HG03060 (cell line): ENCODE results near the gene NNMT.

Experiments used
- ATAC-seq: cut with Tn5 transposase; IDR thresholded peaks from one replicate; pipeline ENCODE4 v1.9.1; 2021; ENCODE audit warnings: low read depth, moderate number of reproducible peaks; ENCODE audit not compliant: unreplicated experiment

Gene NNMT

DNA sequence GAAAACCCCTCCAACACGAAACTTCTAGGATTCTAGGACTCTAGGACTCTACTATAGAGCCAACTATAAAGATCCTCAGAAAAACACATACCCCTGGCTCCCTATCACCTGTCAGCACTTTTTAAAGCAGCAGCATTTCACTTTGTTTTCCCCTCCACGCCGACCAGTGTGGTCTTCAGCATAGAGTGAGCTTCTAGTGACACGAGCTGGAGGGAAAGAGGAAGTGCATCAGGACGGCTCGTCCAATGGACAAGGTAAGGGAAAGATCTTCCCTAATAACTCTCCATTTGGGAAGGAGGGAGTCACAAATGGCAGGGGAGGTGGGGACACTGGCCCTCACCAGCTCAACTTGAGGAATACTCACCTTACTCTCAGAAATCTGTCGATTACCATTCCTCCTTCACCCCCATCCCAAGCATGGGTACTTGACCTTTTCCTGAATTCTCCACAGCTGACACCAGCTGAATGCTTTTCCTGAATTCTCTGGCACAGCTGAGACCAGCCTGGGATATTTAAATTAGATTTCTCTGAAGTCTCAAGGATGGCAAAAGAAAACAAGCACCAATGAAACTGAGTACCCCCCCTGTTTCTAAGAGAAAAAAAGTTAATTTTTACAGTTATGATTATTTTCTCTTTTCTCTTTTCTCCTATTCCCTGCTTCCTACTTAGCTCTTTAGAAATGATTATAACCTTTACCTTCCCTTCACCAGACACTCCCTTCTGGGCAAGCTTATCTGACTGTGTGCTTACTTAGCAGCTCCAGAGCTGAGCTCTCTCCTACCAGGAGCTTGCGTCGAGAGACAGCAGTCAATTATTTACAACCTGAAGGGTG, 33.3 kb upstream of the NNMT start:
- ATAC-seq, result no peak

GRCh38 chr11:114263513-114264170, 32.6 kb upstream of the NNMT start:
- ATAC-seq, result no peak

DNA sequence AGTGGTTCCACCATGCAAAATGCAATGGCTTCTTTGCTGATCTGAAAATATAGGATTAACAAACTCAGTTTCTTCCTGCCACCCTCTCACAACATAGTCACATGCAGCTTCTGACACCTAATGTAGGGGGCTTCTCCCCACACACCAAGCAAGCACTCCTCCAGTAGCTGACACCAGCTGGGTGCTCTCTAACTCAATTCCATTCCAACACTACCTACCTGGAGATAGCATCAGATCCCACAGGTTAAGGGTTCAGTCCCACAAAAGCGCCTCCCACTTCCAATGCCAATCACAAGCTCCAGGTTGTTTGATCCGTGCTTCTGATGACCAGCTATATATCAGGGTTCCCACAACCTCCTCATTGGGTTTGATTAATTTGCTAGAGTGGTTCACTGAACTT, 31.8 kb upstream of the NNMT start:
- ATAC-seq, result no peak

DNA sequence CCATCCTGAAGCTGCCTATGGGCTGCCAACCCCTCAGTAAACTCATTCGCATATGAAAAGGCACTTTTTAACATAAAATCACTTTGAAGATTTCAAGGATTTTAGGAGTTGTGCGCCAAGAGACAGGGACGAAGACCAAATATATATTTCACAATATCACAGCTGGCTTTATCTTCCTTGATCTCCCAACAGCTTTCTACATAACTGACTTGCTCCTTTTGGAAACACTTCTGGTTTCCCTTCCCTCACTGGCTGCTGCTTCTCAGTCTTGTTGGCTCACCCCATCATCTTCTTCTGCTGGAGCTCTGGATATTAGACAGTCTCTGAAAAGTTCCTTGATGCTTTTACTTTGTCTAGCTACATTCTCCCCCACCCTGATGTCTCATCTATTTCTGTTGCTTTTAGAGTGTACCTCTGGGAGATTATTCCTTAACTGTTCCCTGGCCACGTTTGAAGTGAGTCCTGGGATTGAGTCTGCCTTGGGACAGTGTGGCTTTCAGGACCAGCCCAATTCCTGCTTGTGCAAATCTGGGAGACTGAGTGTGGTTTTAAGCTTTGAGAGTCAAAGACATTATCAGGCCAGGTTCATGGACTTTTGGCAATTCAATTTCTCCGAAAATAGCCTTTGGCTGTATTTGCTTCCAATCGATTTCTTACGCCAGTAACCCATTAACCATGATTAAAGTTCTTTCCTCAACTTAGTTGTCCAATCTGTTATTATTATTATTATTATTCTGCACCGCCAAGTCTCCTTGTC, 30.9 kb upstream of the NNMT start:
- no peak for ATAC-seq

DNA sequence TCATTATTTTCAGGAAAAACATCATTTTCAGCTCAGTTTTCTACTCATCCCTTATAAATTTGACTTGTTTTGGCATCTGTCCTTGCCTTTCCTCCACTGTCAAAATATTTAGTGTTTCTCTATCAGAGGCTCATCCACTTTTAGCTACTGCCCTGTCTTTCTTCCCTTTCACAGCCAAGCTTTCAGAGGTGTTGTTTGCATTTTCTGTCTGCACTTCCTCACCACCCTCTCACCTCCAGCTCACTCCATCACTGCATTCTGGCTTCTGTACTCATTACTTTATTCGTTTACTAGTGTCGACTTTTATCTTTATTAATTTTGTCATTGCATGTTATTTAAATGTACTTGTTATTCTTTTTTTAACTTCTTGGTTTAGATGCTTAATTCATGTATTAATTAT, 26.7 kb upstream of the NNMT start:
- ATAC-seq, result no peak

- ATAC-seq, result no peak
Measured at GRCh38 chr11:114270531-114271270, 25.5 kb upstream of the NNMT start.

DNA sequence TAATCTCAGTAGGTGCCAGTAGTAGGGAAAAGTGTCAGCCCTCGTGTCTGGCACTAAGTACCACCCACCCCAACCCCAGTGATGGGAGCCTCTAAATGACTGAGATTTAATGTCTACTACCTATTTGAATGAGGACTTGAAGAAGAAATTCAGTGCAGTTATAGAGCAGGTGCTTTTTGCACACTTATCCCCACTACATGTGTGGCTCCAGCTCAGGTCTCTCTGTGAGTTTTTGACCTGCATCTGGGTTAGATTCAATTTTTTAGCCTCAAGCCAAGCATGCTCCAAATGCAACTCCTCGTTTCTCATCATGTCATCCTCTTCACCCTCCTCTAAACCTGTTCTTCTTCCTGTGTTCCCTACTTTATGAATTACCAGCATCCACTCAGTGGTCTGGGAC, 24.9 kb upstream of the NNMT start:
- ATAC-seq, result no peak

- no peak for ATAC-seq
Measured at GRCh38 chr11:114272311-114272710, 23.9 kb upstream of the NNMT start.

GRCh38 chr11:114273071-114273470, 23.1 kb upstream of the NNMT start:
- no peak for ATAC-seq

GRCh38 chr11:114273890-114274635, 22.1 kb upstream of the NNMT start:
- ATAC-seq, result no peak

GRCh38 chr11:114274637-114275036, 21.6 kb upstream of the NNMT start:
- ATAC-seq, result no peak

GRCh38 chr11:114275280-114275679, 20.9 kb upstream of the NNMT start:
- ATAC-seq, result no peak

- ATAC-seq, result no peak
Measured at GRCh38 chr11:114276077-114276476, 20.1 kb upstream of the NNMT start.

DNA sequence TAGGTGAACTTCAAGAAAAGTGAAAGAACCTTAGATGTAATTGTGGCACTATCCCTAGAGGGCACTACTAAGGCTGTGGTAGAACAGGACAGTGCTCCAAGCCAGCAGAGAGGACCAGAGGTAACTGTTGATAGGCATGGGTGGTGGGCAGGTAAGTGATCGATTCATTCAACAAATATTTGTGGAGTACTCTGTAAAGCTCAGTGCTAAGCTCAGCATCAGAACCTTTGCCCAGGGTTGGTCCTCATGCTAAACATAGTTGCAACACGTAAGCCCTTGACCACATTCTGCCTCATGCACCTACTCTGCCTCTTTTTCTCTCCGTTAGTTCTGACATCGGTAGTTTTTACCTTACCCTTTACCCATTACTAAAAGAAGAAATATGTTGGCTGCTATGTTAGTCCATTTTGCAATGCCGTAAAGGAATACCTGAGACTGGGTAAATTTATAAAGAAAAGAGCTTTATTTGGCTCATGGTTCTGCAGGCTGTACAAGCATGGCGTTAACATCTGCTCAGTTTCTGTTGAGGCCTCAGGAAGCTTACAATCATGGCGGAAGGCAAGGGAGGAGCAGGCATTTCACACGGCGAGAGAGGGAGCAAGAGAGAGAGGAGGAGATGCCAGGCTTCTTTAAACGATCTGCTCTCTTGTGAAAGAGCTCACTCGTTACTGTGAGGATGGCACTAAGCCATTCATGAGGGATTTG, 18.4 kb upstream of the NNMT start:
- ATAC-seq, result no peak

DNA sequence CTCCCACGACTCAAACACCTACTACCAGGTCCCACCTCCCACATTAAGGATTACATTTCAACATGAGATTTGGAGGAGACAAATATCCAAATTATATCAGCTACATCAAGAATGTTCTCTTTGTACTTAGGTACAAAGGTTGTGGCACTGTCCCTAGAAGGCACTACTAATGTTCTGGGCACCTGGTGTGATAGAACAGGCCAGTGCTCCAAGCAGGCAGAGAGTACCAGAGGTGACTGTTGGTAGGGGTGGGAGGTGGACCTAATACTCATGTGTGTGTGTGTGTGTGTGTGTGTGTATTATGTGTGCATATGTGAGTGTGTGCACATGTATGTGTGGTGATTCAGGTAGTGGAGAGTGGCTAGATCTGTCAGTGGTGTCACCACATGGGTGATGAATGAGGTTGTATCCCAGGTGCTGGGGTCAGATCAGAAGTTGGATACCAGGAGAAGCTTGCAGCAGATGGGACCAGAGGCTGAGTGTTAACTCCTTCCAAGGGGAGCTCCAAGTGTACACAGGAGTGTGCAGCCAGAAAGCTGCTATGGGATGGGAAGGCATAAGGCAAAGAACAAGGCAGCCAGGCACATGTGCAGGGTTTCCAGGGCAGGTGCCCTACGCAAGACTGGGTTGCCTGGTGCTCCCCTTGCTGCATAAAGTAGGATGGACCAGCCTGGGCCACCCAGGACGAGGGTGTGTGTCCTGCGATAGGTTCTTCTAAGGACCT, 17.7 kb upstream of the NNMT start:
- ATAC-seq, result no peak

DNA sequence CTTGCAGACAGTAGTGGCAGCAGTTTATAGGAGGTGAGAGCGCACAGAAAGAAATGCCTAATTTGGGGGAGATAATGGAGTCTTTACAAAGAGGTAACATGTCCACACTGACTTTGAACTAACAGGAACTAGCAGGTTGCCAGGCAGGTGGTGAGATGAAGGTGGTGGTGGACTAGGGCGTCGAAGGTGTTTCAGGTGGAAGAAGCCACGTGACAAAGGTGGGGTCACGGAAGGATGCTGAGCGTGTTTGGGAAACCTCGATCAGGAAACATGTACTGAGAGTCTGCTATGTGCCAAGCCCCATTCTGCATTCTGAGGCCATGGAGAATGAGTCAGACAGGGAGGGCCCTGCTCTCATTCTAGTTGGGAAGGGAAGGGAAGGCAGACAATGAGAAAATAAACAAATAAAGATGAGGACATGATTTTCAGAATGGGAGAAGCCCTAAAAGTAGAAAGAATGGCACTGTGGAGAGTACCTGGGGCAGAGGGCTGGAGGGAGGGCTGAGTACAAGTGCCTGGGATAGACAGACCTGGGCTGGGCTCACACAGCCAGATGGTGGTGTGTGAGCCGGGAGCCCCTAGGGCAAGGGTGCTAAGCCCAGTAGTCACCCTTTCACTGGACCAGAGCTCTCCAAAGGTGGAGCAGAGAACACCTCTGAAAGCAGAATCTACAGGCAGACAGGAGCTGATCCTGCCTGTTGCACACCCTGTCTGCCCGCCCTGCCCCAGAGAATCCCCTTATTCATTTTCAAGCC, 16.2 kb upstream of the NNMT start:
- no peak for ATAC-seq

GRCh38 chr11:114280696-114281095, 15.5 kb upstream of the NNMT start:
- ATAC-seq, result no peak

- no peak for ATAC-seq
Measured at GRCh38 chr11:114281388-114281956, 14.7 kb upstream of the NNMT start.
